Measurements from ENCODE around the gene AP3S1.

AP3S1 gene

DNA sequence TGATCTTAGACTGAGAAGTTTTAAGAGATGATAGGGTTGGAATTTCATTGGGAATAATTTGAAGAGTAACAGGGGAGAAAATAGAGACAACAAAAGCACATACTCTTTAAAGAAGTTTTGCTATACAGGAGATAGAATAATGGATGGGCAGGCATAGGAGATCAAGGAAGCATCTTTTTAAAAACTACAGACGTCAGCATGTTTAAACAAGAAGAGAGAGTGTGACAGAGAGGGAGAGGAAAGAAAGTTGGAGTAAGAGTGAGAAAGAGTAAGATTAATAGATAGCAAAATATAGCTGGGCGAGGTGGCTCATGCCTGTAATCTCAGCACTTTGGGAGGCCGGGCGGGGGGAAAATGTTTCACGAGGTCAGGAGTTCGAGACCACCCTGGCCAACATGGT lies 115.2 kb downstream of the AP3S1 start:
- no peak overlapping the region for H3K4me3 ChIP-seq (ENCODE audit: low read depth, low read length)
- POLR2A ChIA-PET, result no interaction called here
- no peaks in the 10 kb centered on the region for H3K4me1 ChIP-seq (ENCODE audit: control insufficient read depth, insufficient read depth, low read length)
- H3K9me3 ChIP-seq (ENCODE audit: control insufficient read depth, insufficient read depth, low read depth, low read length), result no peaks in the 10 kb centered on the region
- no peak overlapping the region for H3K27ac ChIP-seq (ENCODE audit: extremely low read depth, low read depth, low read length)
- CTCF ChIA-PET, result no interaction called here
- no peaks in the 10 kb centered on the region for H3K36me3 ChIP-seq (ENCODE audit: control insufficient read depth in 2 of 2, insufficient read depth in 1 of 2, low read length in 2 of 2)
- peak; percentile 88 for TF ChIP-seq PRDM1 (tag by site-specific recombination; IDR thresholded peaks at IDR 0.05)
- no peak for TF ChIP-seq ZNF221 (tag by site-specific recombination; IDR thresholded peaks at IDR 0.05; ENCODE audit: borderline replicate concordance)

DNA sequence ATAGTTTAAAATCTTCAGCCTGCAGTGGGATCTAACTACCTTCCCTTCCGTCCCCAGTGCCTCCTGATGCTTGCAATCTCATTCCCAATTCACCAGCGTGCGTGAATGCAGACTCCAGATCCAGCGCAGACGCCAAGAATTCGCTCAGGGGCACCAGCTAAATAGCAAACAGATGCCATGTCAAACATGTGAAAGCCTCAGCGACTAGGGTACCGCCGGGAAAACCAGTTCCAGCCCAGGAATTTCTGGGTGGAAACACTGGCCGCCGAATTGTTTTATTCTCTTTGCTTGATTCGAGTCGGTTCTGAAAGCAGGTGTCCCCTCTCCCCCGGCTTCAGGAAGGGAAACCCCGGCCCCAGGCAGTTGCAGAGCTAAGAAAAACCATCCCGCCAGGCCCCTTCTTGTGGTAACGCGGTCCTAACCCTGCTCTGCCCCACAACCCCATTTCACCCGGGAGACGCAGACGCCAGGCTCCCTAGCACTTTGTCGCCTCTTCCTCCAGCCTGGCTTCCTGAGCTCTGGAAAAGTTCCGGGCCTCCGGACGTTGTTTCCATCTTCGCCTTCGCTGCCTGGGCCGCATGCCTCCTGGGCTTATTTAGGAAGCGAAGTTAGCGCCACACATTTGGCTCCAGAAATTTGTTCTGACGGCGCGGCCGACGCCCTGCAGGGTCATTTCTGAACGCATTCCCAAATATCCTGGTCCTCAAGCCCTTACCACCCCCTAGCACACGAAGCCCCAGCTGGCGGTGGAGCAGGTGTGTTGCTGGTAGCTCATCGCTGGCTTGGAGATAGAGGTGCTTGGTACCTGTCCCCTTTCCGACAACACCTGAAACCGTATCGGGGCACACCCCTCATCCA lies 119.9 kb downstream of the AP3S1 start:
- H3K4me1 ChIP-seq (ENCODE audit: control insufficient read depth, insufficient read depth, low read length), result no peaks in the 10 kb centered on the region
- POLR2A ChIA-PET, result no interaction called here
- H3K9me3 ChIP-seq (ENCODE audit: control insufficient read depth, insufficient read depth, low read depth, low read length), result no peaks in the 10 kb centered on the region
- TF ChIP-seq FEZF1 (tag by site-specific recombination; IDR thresholded peaks at IDR 0.05) (no peak), ZFHX2 (tag by site-specific recombination; conservative IDR thresholded peaks at IDR 0.05) (no peak), ZNF48 (tag by site-specific recombination; IDR thresholded peaks at IDR 0.05) (no peak), PRDM1 (tag by site-specific recombination; IDR thresholded peaks at IDR 0.05) (no peak), ZNF292 (tag by site-specific recombination; IDR thresholded peaks at IDR 0.05; ENCODE audit: borderline replicate concordance, low read depth) (no peak), TCF7L2 (IDR thresholded peaks at IDR 0.05; ENCODE audit: borderline replicate concordance, low read depth, low read length) (no peak), YY2 (tag by site-specific recombination; IDR thresholded peaks at IDR 0.05) (no peak), ZFP41 (tag by site-specific recombination; IDR thresholded peaks at IDR 0.05; ENCODE audit: borderline replicate concordance) (no peak), SP7 (tag by site-specific recombination; IDR thresholded peaks at IDR 0.05) (no peak), WT1 (tag by site-specific recombination; IDR thresholded peaks at IDR 0.05) (no peak)
- TF ChIP-seq, protein P1, sequence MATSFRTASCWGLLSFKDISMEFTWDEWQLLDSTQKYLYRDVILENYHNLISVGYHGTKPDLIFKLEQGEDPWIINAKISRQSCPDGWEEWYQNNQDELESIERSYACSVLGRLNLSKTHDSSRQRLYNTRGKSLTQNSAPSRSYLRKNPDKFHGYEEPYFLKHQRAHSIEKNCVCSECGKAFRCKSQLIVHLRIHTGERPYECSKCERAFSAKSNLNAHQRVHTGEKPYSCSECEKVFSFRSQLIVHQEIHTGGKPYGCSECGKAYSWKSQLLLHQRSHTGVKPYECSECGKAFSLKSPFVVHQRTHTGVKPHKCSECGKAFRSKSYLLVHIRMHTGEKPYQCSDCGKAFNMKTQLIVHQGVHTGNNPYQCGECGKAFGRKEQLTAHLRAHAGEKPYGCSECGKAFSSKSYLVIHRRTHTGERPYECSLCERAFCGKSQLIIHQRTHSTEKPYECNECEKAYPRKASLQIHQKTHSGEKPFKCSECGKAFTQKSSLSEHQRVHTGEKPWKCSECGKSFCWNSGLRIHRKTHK (tag by site-specific recombination; IDR thresholded peaks at IDR 0.05), result no peak
- H3K36me3 ChIP-seq (ENCODE audit: control insufficient read depth in 2 of 2, insufficient read depth in 1 of 2, low read length in 2 of 2), result no peaks in the 10 kb centered on the region
- H3K27ac ChIP-seq (ENCODE audit: extremely low read depth, low read depth, low read length), result no peak overlapping the region
- H3K4me3 ChIP-seq (ENCODE audit: low read depth, low read length), result no peak overlapping the region
- CTCF ChIA-PET, result no interaction called here

DNA sequence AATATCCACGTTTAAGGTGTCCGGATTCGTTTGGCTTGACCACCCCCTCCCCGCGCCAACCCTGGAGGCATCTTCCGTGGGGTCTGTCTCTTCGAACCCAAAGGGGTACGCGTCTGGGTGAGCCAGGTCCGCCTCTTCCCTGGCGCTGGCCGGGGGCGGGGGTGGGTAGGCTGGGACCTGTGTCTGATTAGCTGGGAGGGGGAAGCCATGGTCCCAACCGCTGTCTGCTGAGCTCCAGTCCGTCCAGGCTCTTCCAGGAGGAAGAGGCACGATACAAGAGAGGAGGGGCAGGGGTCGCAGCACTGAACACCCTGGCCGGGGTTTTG lies 120.5 kb downstream of the AP3S1 start, which contains the start of gene LVRN:
TSS of gene LVRN (plus strand) at position 237 of the 326 bp plus-strand sequence. CDS start 143 bp downstream, outside the sequence.
- Histone ChIP-seq H3K9me3 (ENCODE audit: control insufficient read depth, insufficient read depth, low read depth, low read length) (no peaks in the 10 kb centered on the region), H3K36me3 (ENCODE audit: control insufficient read depth in 2 of 2, insufficient read depth in 1 of 2, low read length in 2 of 2) (no peaks in the 10 kb centered on the region), H3K4me3 (ENCODE audit: low read depth, low read length) (no peak within 1 kb of the TSS; the same call in 1 of the 2 replicates), H3K27ac (ENCODE audit: extremely low read depth, low read depth, low read length) (no peak within 1 kb of the TSS), H3K4me1 (ENCODE audit: control insufficient read depth, insufficient read depth, low read length) (no peaks in the 10 kb centered on the region)
- TF ChIP-seq KLF9 (tag by site-specific recombination; IDR thresholded peaks at IDR 0.05; ENCODE audit: low read depth) (no peak), MEIS1 (CRISPR knock-in tag; IDR thresholded peaks at IDR 0.05; ENCODE audit: borderline replicate concordance) (no peak), ZFHX2 (tag by site-specific recombination; conservative IDR thresholded peaks at IDR 0.05) (no peak), ZNF174 (tag by site-specific recombination; IDR thresholded peaks at IDR 0.05) (no peak)
- ChIA-PET POLR2A (no interaction called here), CTCF (no interaction called here)

DNA sequence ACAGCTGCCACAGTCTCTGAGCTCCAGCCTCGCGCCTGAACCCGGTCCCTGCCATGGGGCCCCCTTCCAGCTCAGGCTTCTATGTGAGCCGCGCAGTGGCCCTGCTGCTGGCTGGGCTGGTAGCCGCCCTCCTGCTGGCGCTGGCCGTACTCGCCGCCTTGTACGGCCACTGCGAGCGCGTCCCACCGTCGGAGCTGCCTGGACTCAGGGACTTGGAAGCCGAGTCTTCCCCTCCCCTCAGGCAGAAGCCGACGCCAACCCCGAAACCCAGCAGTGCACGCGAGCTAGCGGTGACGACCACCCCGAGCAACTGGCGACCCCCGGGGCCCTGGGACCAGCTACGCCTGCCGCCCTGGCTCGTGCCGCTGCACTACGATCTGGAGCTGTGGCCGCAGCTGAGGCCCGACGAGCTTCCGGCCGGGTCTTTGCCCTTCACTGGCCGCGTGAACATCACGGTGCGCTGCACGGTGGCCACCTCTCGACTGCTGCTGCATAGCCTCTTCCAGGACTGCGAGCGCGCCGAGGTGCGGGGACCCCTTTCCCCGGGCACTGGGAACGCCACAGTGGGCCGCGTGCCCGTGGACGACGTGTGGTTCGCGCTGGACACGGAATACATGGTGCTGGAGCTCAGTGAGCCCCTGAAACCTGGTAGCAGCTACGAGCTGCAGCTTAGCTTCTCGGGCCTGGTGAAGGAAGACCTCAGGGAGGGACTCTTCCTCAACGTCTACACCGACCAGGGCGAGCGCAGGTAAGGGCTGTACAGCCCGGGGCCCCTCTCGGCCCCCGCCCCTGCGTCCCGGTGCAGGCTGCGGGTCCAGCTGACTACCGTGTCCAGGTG lies 121.0 kb downstream of the AP3S1 start:
- H3K9me3 ChIP-seq (ENCODE audit: control insufficient read depth, insufficient read depth, low read depth, low read length), result no peaks in the 10 kb centered on the region
- TF ChIP-seq EGR2 (tag by site-specific recombination; IDR thresholded peaks at IDR 0.05; ENCODE audit: low read depth), result no peak
- TF ChIP-seq HOXD13 (CRISPR knock-in tag; IDR thresholded peaks at IDR 0.05; ENCODE audit: borderline replicate concordance), result no peak
- no peak for TF ChIP-seq ZNF350 (tag by site-specific recombination; IDR thresholded peaks at IDR 0.05)
- TF ChIP-seq TCF7L2 (IDR thresholded peaks at IDR 0.05; ENCODE audit: borderline replicate concordance, low read depth, low read length), result no peak
- TF ChIP-seq ZNF548 (tag by site-specific recombination; IDR thresholded peaks at IDR 0.05), result no peak
- TF ChIP-seq, protein P2, sequence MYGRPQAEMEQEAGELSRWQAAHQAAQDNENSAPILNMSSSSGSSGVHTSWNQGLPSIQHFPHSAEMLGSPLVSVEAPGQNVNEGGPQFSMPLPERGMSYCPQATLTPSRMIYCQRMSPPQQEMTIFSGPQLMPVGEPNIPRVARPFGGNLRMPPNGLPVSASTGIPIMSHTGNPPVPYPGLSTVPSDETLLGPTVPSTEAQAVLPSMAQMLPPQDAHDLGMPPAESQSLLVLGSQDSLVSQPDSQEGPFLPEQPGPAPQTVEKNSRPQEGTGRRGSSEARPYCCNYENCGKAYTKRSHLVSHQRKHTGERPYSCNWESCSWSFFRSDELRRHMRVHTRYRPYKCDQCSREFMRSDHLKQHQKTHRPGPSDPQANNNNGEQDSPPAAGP (tag by site-specific recombination; IDR thresholded peaks at IDR 0.05), result no peak
- no peak for TF ChIP-seq ZNF221 (tag by site-specific recombination; IDR thresholded peaks at IDR 0.05; ENCODE audit: borderline replicate concordance)
- no peak for TF ChIP-seq ZNF16 (tag by site-specific recombination; IDR thresholded peaks at IDR 0.05; ENCODE audit: low read depth)
- no peak for TF ChIP-seq ZNF211 (tag by site-specific recombination; IDR thresholded peaks at IDR 0.05; ENCODE audit: low read depth)
- ChIA-PET POLR2A (no interaction called here), CTCF (no interaction called here)
- no peaks in the 10 kb centered on the region for H3K36me3 ChIP-seq (ENCODE audit: control insufficient read depth in 2 of 2, insufficient read depth in 1 of 2, low read length in 2 of 2)
- no peak overlapping the region for H3K27ac ChIP-seq (ENCODE audit: extremely low read depth, low read depth, low read length)
- H3K4me3 ChIP-seq (ENCODE audit: low read depth, low read length), result no peak overlapping the region; the same call in 1 of the 2 replicates
- H3K4me1 ChIP-seq (ENCODE audit: control insufficient read depth, insufficient read depth, low read length), result no peaks in the 10 kb centered on the region

Data from HEK293 (cell line).